HG03039 (cell line): Measurements from ENCODE around the gene HLA-DQB2.
"Not testable (repeated sequence)": the region's sequence is repeated elsewhere in the genome, so short reads cannot be mapped to it uniquely, and the experiment has no call there.

Experiments used
- ATAC-seq: cut with Tn5 transposase; IDR thresholded peaks from one replicate; pipeline ENCODE4 v1.9.1; 2021; ENCODE audit warnings: mild to moderate bottlenecking, moderate library complexity; ENCODE audit not compliant: unreplicated experiment

Gene HLA-DQB2

DNA sequence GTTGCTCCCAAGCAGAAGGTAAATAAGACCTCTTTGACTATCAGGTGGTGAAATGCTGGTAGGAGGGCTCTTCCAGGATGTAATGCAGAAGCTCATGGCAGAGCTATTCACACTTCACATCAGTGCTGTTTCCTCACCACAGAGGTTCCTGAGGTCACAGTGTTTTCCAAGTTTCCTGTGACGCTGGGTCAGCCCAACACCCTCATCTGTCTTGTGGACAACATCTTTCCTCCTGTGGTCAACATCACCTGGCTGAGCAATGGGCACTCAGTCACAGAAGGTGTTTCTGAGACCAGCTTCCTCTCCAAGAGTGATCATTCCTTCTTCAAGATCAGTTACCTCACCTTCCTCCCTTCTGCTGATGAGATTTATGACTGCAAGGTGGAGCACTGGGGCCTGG lies 17.7 kb downstream of the HLA-DQB2 start:
- ATAC-seq: not testable (repeated sequence)

DNA sequence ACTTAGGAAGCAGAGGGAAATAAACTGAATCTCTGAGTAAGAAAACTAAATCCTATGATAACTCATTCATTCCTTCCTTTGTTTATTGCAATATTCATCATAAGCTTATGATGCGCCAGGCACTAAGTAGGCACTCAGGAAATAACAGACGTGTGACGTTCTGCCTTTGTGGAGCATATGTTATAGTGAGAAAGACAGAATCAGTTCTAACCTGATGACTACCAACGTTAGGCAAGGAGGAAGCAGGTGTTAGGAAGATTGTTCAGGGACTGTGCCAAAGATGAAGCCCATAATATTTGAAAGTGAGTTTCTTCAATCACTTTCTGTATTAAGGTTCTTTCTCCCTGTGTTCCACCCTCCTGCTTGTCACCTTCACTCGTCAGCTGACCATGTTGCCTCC lies 18.6 kb downstream of the HLA-DQB2 start:
- no peak for ATAC-seq

DNA sequence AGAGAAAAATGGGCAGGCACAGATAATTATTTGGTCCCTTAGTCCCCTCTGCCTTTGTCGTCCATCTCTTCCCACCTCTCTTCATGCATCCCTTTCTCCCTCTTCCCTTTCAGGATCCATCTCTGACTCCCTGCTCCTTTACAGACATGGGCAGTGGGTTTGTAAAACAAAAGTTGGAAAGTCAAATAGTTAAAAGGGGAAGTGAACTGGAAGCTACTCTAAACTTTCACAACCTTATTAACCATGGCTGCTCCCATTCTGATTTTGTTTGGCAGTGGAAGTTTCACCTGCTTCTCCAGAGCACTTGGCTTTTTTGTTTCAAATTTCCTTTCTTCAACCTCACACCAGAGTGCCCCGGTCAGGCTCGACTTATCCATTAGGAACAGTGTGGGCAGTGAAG lies 21.0 kb downstream of the HLA-DQB2 start:
- no peak for ATAC-seq

DNA sequence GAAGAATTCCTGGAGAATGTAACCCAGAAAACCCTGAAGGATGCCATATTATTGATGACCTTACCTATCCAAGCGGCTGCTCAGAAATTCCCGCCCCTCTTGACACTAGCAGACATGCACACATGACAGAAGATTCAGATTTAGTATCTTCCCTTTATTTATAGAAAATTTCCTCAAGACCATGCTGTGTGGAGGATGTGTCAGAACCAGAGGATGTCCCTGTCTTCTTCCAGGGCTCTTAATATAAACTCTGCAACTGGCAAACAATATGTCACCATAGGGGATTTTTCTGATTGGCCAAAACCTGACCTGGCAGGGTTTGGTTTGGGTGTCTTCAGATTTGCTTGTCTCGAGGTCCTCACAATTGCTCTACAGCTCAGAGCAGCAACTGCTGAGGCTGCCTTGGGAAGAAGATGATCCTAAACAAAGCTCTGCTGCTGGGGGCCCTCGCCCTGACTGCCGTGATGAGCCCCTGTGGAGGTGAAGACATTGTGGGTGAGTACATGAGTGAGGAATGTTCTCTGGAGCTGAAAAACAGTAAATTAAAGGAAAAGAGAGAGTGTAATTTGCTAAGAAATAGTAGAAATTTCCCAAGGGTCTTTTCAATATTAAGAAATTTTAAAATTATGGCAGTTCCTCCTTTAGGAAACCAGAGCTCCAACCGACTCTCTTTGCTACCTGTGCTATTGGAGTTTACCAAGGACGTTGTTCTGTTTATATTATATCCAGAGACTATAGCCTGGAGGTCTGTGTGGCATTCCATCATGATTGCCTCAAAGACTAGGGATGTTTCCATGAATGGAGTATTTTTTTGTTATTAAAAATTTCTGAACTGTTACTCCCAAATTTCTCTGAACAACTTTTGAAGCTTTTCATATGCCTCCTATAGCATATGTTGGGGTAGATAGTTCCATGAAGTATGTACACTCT lies 22.0 kb downstream of the HLA-DQB2 start, which contains the start of gene HLA-DQA2:
Gene HLA-DQA2, plus strand, starts transcription at position 361 of the 930 bp plus-strand sequence. Its CDS starts 53 bp downstream, at position 414.
- ATAC-seq: no peak

DNA sequence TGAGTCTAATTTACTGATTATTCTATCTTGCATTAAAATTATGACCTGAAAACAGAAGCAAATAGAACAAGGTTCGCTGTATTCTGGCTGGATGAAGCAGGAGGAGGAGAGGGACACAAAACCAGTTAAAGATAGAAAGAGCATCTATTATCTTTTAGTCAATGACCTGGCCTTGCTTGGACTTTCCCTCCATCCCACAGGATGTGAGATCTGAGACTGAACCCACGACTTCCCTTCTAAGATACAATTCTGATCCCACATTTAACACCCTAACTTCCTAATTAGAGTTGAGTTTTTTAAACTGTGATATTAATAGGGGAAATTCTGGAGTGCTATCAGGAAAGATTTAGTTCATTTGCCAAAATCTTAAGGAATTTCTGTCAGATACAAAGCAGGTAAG lies 25.2 kb downstream of the HLA-DQB2 start:
- no peak for ATAC-seq

DNA sequence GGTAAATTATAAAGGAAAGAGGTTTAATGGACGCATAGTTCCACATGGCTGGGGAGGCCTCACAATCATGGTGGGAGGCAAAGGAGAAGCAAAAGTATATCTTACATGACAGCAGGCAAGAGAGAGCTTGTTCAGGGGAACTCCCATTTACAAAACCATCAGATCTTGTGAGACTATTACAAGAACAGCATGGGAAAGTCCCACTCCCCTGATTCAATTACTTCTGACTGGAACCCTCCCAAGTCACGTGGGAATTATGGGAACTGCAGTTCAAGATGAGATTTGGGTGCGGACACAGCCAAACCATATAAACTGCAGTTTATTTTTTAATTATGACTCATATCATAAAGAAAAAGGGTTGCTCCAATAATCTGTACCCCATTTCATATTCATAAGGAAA lies 44.5 kb downstream of the HLA-DQB2 start:
- no peak for ATAC-seq

DNA sequence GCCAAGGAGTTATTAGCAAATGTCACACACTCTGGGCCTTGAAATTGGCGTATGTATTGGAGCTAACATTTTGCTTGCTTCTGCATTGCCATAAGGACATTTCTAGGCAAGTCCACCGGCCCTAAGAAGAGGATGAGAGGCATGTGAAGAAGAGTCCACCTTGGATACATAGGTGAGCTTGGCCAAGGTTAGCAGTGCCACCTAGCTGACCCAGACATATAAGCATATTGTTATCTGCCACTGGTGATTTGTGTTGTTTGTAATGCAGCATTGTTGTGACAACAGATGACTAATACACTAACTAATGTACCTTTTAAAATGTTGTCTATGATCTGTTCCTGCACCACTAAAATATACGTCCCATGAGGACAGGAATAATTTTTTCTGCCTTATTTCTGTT lies 46.9 kb downstream of the HLA-DQB2 start:
- ATAC-seq: no peak

DNA sequence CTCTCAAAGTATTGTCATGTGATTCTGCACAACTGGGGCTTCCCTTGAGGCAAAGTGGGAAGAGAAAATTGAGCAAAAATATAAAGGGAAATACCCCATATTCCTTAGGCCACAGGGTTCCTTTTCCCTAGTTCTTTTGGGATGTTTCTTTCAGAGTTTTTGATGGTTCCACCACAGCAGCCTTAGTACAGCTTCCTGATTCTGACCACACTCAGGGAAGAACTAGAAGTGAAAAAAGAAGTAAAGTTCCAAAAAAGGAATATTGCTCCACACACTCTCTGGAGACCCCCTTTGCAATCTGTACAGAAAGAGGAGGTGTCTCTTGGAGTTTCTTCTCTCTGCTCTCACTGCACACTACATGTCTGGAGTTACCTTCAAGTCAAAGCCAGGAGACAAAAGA lies 50.1 kb downstream of the HLA-DQB2 start:
- ATAC-seq: no peak

DNA sequence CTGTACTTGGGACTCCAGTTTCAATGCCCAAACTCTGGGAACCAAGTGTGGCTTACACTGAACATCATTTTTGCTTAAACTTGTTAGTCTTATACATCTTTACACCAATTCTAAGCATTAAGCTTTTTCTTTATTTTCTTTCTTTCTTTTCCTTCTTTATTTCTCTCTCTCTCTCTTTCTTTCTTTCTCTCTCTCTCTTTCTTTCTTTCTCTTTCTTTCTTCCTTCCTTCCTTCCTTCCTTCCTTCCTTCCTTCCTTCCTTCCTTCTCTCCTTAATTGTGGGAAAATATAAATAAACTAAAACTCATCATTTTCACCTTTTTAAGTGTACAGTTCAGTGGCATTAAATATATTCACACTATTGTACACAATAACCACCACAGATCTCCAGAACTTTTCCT lies 53.7 kb downstream of the HLA-DQB2 start:
- ATAC-seq: no peak
